Sciatic nerve (tissue), 2 donors: ENCODE measurements around the gene HS3ST4. TPM values are rescaled to one million over a fixed set of nuclear protein-coding genes. Genes with fewer than 3 reads are reported as not detected.

Experiments used
- ATAC-seq: fragments of 200-7000 bp; cut with Tn5 transposase; one replicate; pipeline ENCODE4 v1.9.1; 2020; ENCODE audit warnings: mild to moderate bottlenecking, moderate library complexity
- DNase-seq: peaks from one replicate; pipeline ENCODE4 v3.0.0-alpha.2; 2020; ENCODE audit warnings: low spot score
- intact Hi-C: fragments of 100-400 bp; cut with DNase I; formaldehyde crosslinking; loops from one replicate; pipeline ENCODE4 v1.14.2; 2022
- total RNA-seq: library from RNA; stranded (reverse); fragmentation: NEBNext Ultra II Directional; extraction: Animal tissue kit (Norgen Biotek cat#: 25700); gene quantifications from one replicate; pipeline ENCODE4 v1.2.1, GENCODE V29; 2021
- donor health status: DM: no; HTN: no; CAD: no.
- donor health status: DM: no; HTN: no; CAD: no.

Gene HS3ST4
- total RNA-seq, 1 donor from 2014 or later, result 0.22 TPM

GRCh38 chr16:26120729-26121128, 429.0 kb downstream of the HS3ST4 start:
- ATAC-seq, result no peak
- DNase-seq, result no peak
- intact Hi-C loops, result no loop called here

GRCh38 chr16:26128296-26128695, 436.5 kb downstream of the HS3ST4 start:
- intact Hi-C loops, result no loop called here
- no peak for DNase-seq
- no peak for ATAC-seq

GRCh38 chr16:26129997-26130396, 438.2 kb downstream of the HS3ST4 start:
- ATAC-seq (no peak), DNase-seq (no peak)
- intact Hi-C loops, result no loop called here

- intact Hi-C loops, result no loop called here
- DNase-seq, result no peak
Measured at GRCh38 chr16:26133416-26134093, 441.8 kb downstream of the HS3ST4 start.

GRCh38 chr16:26134588-26134987, 442.8 kb downstream of the HS3ST4 start:
- intact Hi-C loops, result no loop called here
- no peak for DNase-seq
- ATAC-seq, result no peak

More at GRCh38 chr16:26133416-26134093, 441.8 kb downstream of the HS3ST4 start:
- ATAC-seq, result no peak

GRCh38 chr16:26137956-26138355, 446.2 kb downstream of the HS3ST4 start:
- intact Hi-C loops, result no loop called here
- DNase-seq, result no peak
- ATAC-seq, result no peak

- no peak for ATAC-seq
- DNase-seq, result no peak
- intact Hi-C loops, result no loop called here
Measured at GRCh38 chr16:26139091-26139490, 447.3 kb downstream of the HS3ST4 start.

- DNase-seq (no peak), ATAC-seq (no peak)
- intact Hi-C loops, result no loop called here
Measured at GRCh38 chr16:26139884-26140283, 448.1 kb downstream of the HS3ST4 start.

- DNase-seq (no peak), ATAC-seq (no peak)
Measured at GRCh38 chr16:26149364-26150190, 457.8 kb downstream of the HS3ST4 start.

GRCh38 chr16:26155221-26155620, 463.5 kb downstream of the HS3ST4 start:
- ATAC-seq (no peak), DNase-seq (no peak)
- intact Hi-C loops, result no loop called here

More at GRCh38 chr16:26149364-26150190, 457.8 kb downstream of the HS3ST4 start:
- intact Hi-C loops, result no loop called here

- intact Hi-C loops, result no loop called here
- ATAC-seq, result no peak
- DNase-seq, result no peak
Measured at GRCh38 chr16:26157319-26157718, 465.6 kb downstream of the HS3ST4 start.

GRCh38 chr16:26158142-26158759, 466.5 kb downstream of the HS3ST4 start:
- intact Hi-C loops, result no loop called here
- no peak for DNase-seq
- ATAC-seq, result peak; percentile 52

GRCh38 chr16:26161461-26162180, 469.9 kb downstream of the HS3ST4 start:
- ATAC-seq (no peak), DNase-seq (no peak)
- intact Hi-C loops, result no loop called here

GRCh38 chr16:26169473-26169872, 477.7 kb downstream of the HS3ST4 start:
- intact Hi-C loops, result no loop called here
- ATAC-seq, result no peak
- no peak for DNase-seq

- no peak for DNase-seq
- intact Hi-C loops, result no loop called here
- no peak for ATAC-seq
Measured at GRCh38 chr16:26175944-26176343, 484.2 kb downstream of the HS3ST4 start.

- intact Hi-C loops, result no loop called here
- no peak for DNase-seq
Measured at GRCh38 chr16:26177438-26177837, 485.7 kb downstream of the HS3ST4 start.

GRCh38 chr16:26178298-26178697, 486.5 kb downstream of the HS3ST4 start:
- intact Hi-C loops, result no loop called here
- ATAC-seq (no peak), DNase-seq (no peak)

More at GRCh38 chr16:26177438-26177837, 485.7 kb downstream of the HS3ST4 start:
- no peak for ATAC-seq

- intact Hi-C loops, result no loop called here
- ATAC-seq (no peak), DNase-seq (no peak)
Measured at GRCh38 chr16:26186091-26186615, 494.4 kb downstream of the HS3ST4 start.
